K562 (cell line): ENCODE results near the gene VPS13D. TPM values are rescaled to one million over a fixed set of nuclear protein-coding genes. Genes with fewer than 3 reads are reported as not detected.

ENCODE experiments used
- ATAC-seq: fragments of 200-7000 bp; cut with Tn5 transposase; 3 replicates; pipeline ENCODE4 v1.9.1; 2020; ENCODE audit warnings: moderate library complexity
- BruUV-seq: library from RNA; stranded (reverse); fragments of 400-500 nt; replicated peaks from 2 replicates; lab custom pipeline; 2021; lab: Mats Ljungman, UMichigan
- CTCF ChIA-PET: fragments of 300-600 bp; formaldehyde crosslinking; extraction: SDS; loops from one replicate; lab custom pipeline; 2021; ENCODE audit warnings: low intra/inter-chr PET ratio; lab: Yijun Ruan, JAX
- POLR2A ChIA-PET: fragments of 300-600, 350-650 bp; sonication (Branson Sonifier 250); formaldehyde crosslinking; extraction: SDS; loops from one replicate; lab custom pipeline; 2021; ENCODE audit warnings: antibody characterized with exemption, inconsistent platforms; lab: Yijun Ruan, JAX
- DNase-seq, 4 experiments: peaks; one replicate each; pipeline versions ENCODE4 v3.0.0 to v3.0.0-alpha.2; 2011 to 2018; ENCODE audit warnings: low spot score in 3 of 4, mixed read lengths in 3 of 4; ENCODE audit errors: extremely low read depth in 1 of 4
- FAIRE-seq: peaks from 2 replicates; lab custom pipeline; 2011; peaks lifted over from hg19 to GRCh38; lab: Jason Lieb, UNC
- H2AFZ ChIP-seq: 2 replicates; pipeline ENCODE4 v1.6.0; 2011; ENCODE audit warnings: low read depth, low read length, control low read depth, inconsistent platforms
- H3K27ac ChIP-seq: fragments of 200-600 bp; 3 replicates; pipeline ENCODE4 v1.8.0; 2011; ENCODE audit warnings: low read depth, mild to moderate bottlenecking, control low read depth, inconsistent platforms, low read length, moderate library complexity, mixed read lengths; ENCODE audit errors: extremely low read depth
- H3K27me3 ChIP-seq, 2 experiments: fragments of 300-600 bp in 1 of 2; 2 replicates in 1 of 2; 3 replicates in 1 of 2; pipeline versions ENCODE4 v1.6.0 to v1.8.0; 2011; ENCODE audit warnings: inconsistent platforms in 2 of 2, low read length in 2 of 2, mild to moderate bottlenecking in 1 of 2, mixed read lengths in 1 of 2, moderate library complexity in 1 of 2; ENCODE audit not compliant: control insufficient read depth in 2 of 2, insufficient read depth in 2 of 2
- H3K36me3 ChIP-seq: fragments of 300-600 bp; 3 replicates; pipeline ENCODE4 v1.8.0; 2011; ENCODE audit warnings: mild to moderate bottlenecking, low read length, inconsistent platforms; ENCODE audit not compliant: control insufficient read depth, insufficient read depth
- H3K4me1 ChIP-seq, 2 experiments: fragments of 200-600 bp in 1 of 2; replicated peaks in 1 of 2; 2 replicates in 1 of 2; 3 replicates in 1 of 2; pipeline versions ENCODE4 v1.5.1 to v1.8.0; 2011; ENCODE audit warnings: inconsistent platforms in 2 of 2, low read length in 2 of 2, mild to moderate bottlenecking in 1 of 2, mixed read lengths in 1 of 2, moderate library complexity in 1 of 2; ENCODE audit not compliant: control insufficient read depth in 2 of 2, insufficient read depth in 2 of 2
- H3K4me2 ChIP-seq: 2 replicates; pipeline ENCODE4 v1.6.1; 2011; ENCODE audit warnings: low read length, control low read depth, inconsistent platforms, mixed read lengths; ENCODE audit not compliant: insufficient read depth
- H3K4me3 ChIP-seq: fragments of 200-600 bp; sonication (generic), shearing (Covaris generic); 2 replicates; pipeline ENCODE4 v1.5.1; 2016; ENCODE audit warnings: control low read depth, inconsistent platforms
- H3K79me2 ChIP-seq: fragments of 200-600 bp; 3 replicates; pipeline ENCODE4 v1.8.0; 2011; ENCODE audit warnings: low read length, inconsistent platforms; ENCODE audit not compliant: control insufficient read depth, insufficient read depth
- H3K9ac ChIP-seq, 2 experiments: 2 replicates each; pipeline versions ENCODE4 v1.6.0 to v1.6.1; 2011; ENCODE audit warnings: low read depth in 2 of 2, low read length in 2 of 2, control low read depth in 1 of 2, inconsistent platforms in 1 of 2, mild to moderate bottlenecking in 1 of 2, mixed read lengths in 1 of 2; ENCODE audit not compliant: insufficient read depth in 1 of 2
- H3K9me1 ChIP-seq: one replicate; pipeline ENCODE4 v1.6.0; 2011; ENCODE audit warnings: inconsistent platforms, mild to moderate bottlenecking, low read length, moderate library complexity; ENCODE audit not compliant: control insufficient read depth, insufficient read depth
- H3K9me3 ChIP-seq: replicated peaks from 2 replicates; pipeline ENCODE4 v1.5.1; 2011; ENCODE audit warnings: low read depth, low read length, inconsistent platforms; ENCODE audit not compliant: control insufficient read depth, insufficient read depth
- H4K20me1 ChIP-seq: replicated peaks from 2 replicates; pipeline ENCODE4 v1.6.1; 2011; ENCODE audit warnings: low read length, inconsistent platforms, mixed read lengths; ENCODE audit not compliant: control insufficient read depth, insufficient read depth
- ETV1 ChIP-seq: fragments of 450-650 bp; conservative IDR thresholded peaks from 2 replicates; pipeline ENCODE4 v1.6.1; 2016; ENCODE audit warnings: missing genetic modification characterization, control low read depth, low read depth, missing compliant biosample characterization
- GTF2E2 ChIP-seq: fragments of 200-800 bp; sonication (Bioruptor generic); IDR thresholded peaks from 2 replicates; pipeline ENCODE4 v1.6.1; 2016; ENCODE audit warnings: missing genetic modification characterization, missing compliant biosample characterization
- PPARD ChIP-seq: fragments of 250-450 bp; sonication (Bioruptor Pico); IDR thresholded peaks from 2 replicates; pipeline ENCODE4 v1.8.0; 2022; ENCODE audit warnings: inconsistent platforms, mild to moderate bottlenecking, moderate library complexity
- WGBS: fragments of 100-300 bp; shearing (Covaris generic); methylation state at CpG from one replicate; pipeline ENCODE4 v1.1.6; 2016; ENCODE audit warnings: low coverage, mixed read lengths; ENCODE audit not compliant: insufficient coverage; ENCODE audit errors: missing lambda C conversion rate; 5-methylcytosine and 5-hydroxymethylcytosine counted together
- in situ Hi-C: fragments of 300-500 bp; cut with MboI; formaldehyde crosslinking; loops from 4 replicates; pipeline ENCODE4 v1.15.0; 2018; ENCODE audit warnings: inconsistent platforms, mixed read lengths
- intact Hi-C: fragments of 100-400 bp; cut with micrococcal nuclease; formaldehyde crosslinking; loops from 2 replicates; pipeline ENCODE4 v1.14.2; 2022
- polyA plus RNA-seq, 8 experiments: library from polyadenylated mRNA; depleted of rRNA in 4 of 8; stranded (reverse) in 5 of 8; unstranded in 3 of 8; fragments of >200 nt; fragmentation: Nextera tagmentation in 2 of 8; fragmentation: Illumina TruSeq in 1 of 8; extraction: Ambion mirVana in 2 of 8; extraction: Trizol in 1 of 8; gene quantifications; 2 replicates each; pipeline versions ENCODE4 v1.2.1 to v1.2.3, GENCODE V29; 2011 to 2014; ENCODE audit warnings: inconsistent platforms in 1 of 8, missing spikeins in 1 of 8
- total RNA-seq, 7 experiments: library from RNA; depleted of rRNA in 6 of 7; stranded (reverse); fragments of >200 nt in 6 of 7; fragmentation: Illumina TruSeq in 2 of 7; extraction: Trizol in 2 of 7; gene quantifications; 2 replicates each; pipeline versions ENCODE4 v1.2.1 to v1.2.3, GENCODE V29; 2011 to 2021; ENCODE audit warnings: low replicate concordance in 1 of 7
- TF ChIP-seq, protein P1 (sequence below), 2 experiments: fragments of 450-650 bp in 1 of 2; IDR thresholded peaks; 2 replicates each; pipeline ENCODE4 v1.6.1; 2011 to 2017; ENCODE audit warnings: low read depth in 2 of 2, antibody characterized with exemption in 1 of 2, borderline replicate concordance in 1 of 2, low read length in 1 of 2, mild to moderate bottlenecking in 1 of 2, mixed read lengths in 1 of 2; ENCODE audit not compliant: control insufficient read depth in 1 of 2

The VPS13D gene
- total and polyA plus RNA-seq, 9 of the 15 experiments (the other 6 are each of a cell fraction or from before 2014, with no cell fraction given), result 6.1 to 51.5 (median 38.5) TPM

DNA sequence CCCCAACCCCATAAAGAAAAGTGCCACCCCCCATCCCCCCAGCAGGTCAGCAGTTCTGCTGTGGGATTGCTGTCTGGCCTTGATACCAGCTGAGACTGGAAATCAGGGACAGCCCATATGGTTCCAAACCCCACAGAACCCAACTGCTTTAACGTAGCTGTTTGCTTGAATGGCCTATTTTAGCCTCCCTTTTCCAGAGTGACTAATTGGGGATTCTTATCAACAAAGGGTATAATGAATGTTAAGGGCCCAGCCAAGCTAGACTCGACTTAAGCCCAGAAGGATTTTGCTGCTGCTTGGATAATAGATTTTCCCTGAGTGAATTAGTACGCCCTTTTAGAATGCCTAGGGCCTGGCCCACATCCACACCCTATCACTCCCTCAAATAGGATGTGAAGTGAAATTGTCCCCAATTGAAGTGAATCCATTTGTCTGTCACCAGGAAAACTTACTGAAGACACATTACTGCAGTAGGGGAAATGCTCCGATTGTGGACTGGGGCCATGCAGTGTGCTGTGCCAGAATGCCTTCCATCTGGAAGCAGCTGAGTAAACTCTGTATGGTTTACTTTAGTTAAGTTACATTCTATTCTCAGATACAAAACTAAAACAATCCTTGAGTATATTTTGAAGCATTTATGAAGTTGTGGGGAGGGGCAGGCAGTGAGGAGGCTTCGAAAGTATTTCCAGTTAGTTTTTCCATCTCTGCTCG lies 231.2 kb downstream of the VPS13D start (continued):
- TF ChIP-seq, protein P1, sequence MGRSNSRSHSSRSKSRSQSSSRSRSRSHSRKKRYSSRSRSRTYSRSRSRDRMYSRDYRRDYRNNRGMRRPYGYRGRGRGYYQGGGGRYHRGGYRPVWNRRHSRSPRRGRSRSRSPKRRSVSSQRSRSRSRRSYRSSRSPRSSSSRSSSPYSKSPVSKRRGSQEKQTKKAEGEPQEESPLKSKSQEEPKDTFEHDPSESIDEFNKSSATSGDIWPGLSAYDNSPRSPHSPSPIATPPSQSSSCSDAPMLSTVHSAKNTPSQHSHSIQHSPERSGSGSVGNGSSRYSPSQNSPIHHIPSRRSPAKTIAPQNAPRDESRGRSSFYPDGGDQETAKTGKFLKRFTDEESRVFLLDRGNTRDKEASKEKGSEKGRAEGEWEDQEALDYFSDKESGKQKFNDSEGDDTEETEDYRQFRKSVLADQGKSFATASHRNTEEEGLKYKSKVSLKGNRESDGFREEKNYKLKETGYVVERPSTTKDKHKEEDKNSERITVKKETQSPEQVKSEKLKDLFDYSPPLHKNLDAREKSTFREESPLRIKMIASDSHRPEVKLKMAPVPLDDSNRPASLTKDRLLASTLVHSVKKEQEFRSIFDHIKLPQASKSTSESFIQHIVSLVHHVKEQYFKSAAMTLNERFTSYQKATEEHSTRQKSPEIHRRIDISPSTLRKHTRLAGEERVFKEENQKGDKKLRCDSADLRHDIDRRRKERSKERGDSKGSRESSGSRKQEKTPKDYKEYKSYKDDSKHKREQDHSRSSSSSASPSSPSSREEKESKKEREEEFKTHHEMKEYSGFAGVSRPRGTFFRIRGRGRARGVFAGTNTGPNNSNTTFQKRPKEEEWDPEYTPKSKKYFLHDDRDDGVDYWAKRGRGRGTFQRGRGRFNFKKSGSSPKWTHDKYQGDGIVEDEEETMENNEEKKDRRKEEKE (IDR thresholded peaks at IDR 0.05; ENCODE audit: borderline replicate concordance in 1 of 2, control insufficient read depth in 1 of 2, low read depth in 2 of 2, low read length in 1 of 2), result no peak
- no peak for TF ChIP-seq ETV1 (tag)

DNA sequence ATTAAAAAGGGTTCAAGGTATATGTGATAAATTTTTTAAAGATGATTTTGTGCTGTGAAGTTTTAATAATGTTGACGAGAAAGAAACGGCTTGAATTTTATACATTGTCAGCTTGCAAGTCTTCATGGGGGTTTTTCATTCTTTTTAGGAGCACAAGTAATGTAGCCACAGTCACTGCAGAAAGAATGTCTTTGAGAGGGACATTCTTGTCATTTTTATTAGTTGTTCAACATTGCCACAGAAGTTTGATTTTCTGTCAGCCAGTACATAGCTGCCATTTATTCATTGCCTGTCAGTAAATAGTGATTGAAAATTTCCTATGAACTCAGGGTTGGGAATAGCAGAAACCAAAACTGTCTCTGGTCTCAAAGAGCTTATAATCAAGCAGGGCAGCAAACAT lies 231.9 kb downstream of the VPS13D start:
- no peak for DNase-seq
- no peak for FAIRE-seq
- POLR2A ChIA-PET, result interaction anchor here (0.8 to 2.2 kb wide), 5 partner anchors 8 to 142 kb away, joined by 3 to 6 read pairs (median 5); no protein-coding TSS in a partner anchor
- in situ Hi-C loops, result no loop called here
- intact Hi-C loops, result no loop called here
- Histone ChIP-seq H3K4me3 (no peak overlapping the region), H4K20me1 (no peaks in the 10 kb centered on the region), H3K27ac (peak overlapping the region; percentile 57; the same call in 2 of the 3 replicates), H3K27me3 (no peaks in the 10 kb centered on the region), H3K9ac (peak overlapping the region in 1 of 2 experiments; percentile 7; a peak in 1 of 4 replicates), H3K36me3 (peaks cover 79% of the 10 kb centered on the region)
- ATAC-seq, result no peak
- 95% methylated on average over 2 of the region's 2 CpGs for WGBS
- no peak for TF ChIP-seq PPARD (CRISPR knock-in tag)
- TF ChIP-seq GTF2E2 (tag), result 0 out of 2 replicates have a peak, but pooled peaks have one; percentile 18
- TF ChIP-seq, all 486 proteins: peak for 1
- Histone ChIP-seq H3K9me3 (no peaks in the 10 kb centered on the region), H3K4me1 (peaks cover 32 to 65% of the 10 kb centered on the region in 2 experiments), H3K9me1 (no peaks in the 10 kb centered on the region), H3K79me2 (no peaks in the 10 kb centered on the region), H3K4me2 (no peak overlapping the region), H2AFZ (no peak overlapping the region)
- CTCF ChIA-PET, result no interaction called here
- BruUV-seq, result no TSS peak
